NCI-H226 (cell line): ENCODE results near the gene P2RX7.

ENCODE experiments used
- DNase-seq: peaks from one replicate; pipeline ENCODE4 v3.0.0-alpha.2; 2015

Gene P2RX7

DNA sequence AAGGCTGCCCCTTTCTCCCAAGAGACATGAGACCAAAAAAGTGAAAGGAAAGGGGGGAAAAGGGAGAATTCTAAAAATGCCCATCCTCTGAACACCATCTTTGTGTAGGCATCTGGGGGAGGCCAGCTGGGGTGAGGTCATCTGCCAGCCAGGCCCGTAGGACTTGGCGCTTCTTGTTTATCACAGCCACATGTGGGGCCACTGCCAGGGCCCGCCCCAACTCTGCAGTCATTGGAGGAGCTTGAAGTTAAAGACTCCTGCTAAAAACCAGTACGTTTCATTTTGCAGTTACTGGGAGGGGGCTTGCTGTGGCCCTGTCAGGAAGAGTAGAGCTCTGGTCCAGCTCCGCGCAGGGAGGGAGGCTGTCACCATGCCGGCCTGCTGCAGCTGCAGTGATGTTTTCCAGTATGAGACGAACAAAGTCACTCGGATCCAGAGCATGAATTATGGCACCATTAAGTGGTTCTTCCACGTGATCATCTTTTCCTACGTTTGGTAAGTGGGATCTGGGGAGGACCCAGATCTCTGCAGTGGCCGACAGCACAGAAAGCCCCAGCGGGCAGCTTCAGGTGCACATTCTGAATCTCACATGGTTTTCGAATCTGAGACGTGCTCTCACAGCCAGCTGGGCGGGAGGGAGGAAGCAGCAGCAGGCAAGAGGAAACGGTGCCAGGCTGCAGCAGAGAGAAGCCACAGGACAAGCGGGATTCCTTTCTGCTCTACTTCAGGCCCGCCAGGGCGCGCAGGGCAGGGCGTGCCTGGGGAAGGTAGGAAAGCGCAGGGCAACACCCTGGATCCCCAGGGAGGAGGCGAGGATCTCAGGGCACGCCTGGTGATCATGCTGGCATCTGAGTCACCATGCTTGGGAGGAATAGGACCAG is at the start of gene P2RX7:
Gene P2RX7, plus strand, starts transcription at position 276 of the 881 bp plus-strand sequence. Its CDS starts 95 bp downstream, at position 371.
- peak; percentile 83 for DNase-seq

DNA sequence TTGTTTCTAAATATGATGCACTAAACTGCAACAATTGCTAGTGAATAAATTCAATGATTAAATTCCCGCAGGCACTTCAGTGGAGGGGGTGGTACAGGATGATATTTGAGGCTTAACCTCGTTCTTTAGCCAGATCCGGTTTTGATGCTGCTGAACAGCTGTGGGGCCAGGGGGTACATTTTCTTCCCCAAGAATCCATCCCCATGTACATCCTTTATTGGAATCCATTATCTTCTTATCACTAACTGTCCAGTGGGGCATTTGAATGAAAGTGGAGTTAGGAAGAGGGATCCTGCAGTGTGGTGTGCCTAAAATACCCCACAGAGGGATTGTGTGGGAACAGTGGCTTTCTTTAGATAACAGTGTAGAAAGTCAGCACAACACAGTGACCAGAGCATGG is 48.4 kb upstream of the P2RX7 start:
- no peak for DNase-seq

DNA sequence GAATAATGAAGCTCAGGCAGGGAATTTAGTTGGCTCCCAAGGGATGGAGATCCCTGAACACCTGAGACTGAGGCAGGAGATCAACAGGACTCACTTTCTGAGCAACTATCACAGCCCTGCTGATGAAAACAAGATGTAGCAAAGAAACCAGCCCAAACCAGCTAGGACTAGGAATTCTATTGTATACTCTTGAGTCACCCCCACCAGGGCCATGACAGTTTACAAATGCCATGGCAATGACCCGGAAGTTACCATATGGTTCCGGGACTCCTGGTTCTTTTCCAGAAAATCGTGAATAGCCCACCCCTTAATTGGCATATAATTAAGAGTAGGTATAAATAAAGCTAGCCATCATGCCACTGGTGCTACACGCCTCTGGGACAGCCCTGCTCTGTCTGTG is 47.6 kb upstream of the P2RX7 start:
- no peak for DNase-seq

DNA sequence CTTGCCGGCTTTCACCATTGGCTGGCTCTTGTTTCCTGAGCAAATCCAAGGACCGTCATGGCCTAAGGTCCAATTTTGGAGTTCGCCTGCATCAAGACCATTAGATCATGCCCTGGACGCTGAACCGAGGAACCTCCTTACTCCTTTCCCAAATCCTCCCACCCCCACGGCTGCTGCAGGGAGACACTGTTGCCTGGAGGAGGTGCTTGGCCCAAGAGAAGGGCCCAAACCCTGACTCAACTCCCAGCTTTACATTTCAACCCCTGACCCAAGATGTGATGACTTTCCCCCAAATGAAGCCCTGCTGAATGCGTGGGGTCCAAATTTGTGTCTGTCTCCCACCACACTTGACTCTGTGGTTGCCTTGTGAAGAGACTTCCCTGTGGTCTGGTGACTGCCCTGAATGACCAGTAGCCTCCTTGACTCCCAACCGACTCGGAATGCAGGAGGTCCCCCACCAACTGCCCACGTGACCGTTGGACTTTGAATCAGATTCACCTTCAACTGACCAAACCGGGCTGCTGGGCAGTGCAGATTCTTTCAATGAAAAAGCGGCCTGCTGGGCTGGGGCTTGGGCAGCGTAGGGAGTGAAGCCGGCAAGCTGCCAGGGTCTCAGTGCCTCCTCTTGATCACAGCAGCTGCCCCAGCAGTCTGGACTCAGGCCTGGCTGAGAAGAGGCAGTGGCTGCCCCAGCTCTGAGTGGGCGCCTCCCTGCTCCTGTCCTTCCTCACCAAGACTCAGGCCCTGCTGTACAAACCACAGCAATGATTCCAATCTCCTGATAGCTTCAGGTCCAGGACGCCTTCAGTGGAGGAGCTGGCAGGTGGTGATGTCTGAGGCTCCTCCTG is 46.9 kb upstream of the P2RX7 start:
- no peak for DNase-seq

DNA sequence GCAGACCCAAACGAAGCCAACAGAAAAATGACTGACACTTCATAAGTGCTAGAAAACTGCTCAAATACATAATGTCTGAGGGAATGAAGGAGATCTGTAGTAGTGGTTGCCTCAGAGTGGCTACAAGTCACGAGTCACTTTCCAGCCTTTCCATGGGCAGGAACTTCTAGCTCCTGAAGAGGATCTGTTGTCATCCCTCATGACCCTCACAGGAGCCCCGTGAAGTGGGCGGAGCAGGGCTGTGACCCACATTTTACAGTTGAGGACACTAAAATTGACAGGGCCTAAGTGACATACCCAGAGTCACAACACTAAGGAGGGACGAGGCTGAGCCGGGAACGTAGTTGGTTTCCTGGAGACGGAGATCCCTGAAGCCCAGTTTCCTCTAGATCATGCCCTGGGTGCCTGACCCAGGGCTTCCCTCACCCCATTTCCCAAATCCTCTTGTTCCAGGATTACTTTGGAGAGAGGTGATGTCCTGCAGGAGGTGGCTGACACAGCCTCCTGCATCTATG is 45.8 kb upstream of the P2RX7 start:
- DNase-seq = no peak

DNA sequence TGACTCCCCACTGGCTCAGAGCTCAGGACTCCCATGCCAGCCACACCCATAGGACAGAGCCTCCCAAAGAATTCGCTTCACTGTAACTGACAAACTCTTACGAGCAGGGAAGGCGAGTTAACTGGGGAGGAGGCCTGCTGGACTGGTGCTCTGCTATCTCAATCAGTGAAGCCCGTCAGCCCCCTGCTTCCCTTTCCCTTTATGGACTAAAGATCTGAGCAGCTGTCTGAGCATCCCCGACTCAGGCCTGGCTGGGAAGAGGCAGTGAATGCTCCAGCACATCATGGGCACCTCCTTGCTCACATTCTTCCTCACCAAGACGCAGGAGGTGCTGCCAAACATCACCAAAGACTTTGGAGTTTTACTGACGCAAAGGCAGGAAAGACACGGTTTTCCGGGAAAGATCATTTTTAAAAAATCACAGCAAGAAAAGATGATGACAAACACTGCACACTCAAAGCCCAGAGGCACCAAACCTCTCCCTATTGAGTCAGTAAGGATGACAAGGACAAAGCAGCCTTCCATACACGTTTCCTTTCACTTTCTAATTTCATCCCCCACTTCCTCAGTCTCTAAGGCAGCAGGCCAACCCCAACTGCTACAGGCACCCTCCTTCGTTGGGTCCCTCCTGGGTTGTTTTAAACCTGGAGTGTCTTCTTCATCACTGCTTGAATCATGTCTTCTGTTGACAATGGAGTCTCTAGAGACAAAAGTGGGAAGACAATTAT is 45.0 kb upstream of the P2RX7 start:
- DNase-seq = no peak

DNA sequence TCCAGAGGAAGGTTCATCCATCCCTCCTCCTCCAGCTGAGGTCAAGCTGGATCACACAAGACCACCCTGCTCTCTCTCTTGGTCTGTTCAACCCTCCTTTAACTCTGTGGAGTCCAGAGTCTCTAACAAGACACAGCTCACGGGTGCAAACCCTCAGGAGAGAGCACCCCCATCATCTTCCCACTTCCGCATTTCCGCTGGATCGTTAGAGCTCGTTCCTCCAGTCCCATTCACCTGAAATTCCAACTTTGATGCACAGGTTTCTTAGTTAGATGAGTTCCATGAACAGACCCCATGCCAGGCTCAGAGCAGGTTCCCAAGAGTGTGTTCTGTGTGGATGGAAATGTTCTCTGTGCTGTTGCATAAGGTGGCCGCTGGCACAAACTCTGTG is 44.5 kb upstream of the P2RX7 start:
- no peak for DNase-seq

DNA sequence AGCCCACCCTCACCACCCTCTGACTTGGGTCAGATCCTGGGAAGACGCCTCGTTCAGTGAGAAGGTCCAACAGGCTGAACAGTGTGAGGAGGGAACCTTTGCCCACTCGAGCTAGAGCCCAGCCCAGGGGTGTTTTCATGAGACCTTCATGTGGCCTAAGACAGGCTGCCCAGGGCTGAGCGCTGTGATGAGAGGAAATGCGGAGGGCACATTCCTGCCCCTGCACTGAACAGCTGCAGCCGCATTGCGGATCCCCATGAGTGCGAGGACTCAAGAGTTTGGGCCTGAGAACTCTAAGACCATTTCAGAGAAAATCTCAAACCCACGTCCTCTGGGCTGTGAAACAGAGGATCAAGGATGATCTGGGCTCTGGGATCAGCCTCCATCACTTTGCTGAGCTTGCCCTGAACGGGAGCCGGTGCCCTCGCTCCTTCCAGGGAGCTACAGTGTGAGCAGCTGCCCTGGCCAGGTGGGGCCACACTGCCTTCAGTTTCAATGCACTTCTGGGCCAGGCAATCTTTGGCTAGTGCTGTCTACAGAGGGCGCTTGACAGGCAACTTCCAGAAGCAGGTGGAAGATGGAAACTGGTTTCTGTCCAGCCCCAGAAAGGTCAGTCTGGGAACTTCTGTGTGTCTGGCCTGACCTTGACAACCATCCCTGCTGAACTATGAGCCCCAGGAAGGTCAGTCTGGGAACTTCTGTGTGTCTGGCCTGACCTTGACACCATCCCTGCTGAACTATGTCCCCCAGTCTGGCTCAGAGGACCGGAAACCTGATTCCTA is 43.5 kb upstream of the P2RX7 start:
- no peak for DNase-seq

DNA sequence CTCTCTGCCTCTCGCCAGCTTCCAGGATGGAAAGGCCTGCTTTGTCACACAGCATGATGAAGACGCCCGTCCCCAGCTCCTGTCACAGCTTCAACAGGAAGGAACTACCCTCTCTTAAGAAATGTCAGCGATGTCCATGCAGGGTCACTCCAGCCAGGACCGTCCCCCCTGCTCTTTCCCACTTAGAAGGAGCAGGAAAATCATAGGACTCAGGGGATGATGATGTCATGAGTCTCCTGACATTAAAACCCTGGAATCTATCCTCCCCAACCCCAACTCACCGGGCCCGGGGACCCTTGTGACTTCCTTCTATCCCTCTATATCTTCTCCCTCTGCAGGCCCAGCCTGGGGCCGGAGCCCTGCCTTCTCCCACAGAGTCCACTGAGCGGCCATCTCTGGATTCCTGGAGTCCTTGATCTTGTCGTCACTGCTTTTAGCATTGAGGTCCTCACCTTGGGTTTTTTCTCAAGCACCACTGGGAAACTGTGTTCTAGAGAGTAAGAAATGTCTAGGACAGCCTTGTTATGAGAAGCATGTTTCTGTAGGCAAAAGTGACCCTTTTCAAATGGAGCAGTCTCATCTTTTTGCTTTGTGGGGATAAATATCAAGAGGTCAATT is 42.8 kb upstream of the P2RX7 start:
- DNase-seq = no peak

DNA sequence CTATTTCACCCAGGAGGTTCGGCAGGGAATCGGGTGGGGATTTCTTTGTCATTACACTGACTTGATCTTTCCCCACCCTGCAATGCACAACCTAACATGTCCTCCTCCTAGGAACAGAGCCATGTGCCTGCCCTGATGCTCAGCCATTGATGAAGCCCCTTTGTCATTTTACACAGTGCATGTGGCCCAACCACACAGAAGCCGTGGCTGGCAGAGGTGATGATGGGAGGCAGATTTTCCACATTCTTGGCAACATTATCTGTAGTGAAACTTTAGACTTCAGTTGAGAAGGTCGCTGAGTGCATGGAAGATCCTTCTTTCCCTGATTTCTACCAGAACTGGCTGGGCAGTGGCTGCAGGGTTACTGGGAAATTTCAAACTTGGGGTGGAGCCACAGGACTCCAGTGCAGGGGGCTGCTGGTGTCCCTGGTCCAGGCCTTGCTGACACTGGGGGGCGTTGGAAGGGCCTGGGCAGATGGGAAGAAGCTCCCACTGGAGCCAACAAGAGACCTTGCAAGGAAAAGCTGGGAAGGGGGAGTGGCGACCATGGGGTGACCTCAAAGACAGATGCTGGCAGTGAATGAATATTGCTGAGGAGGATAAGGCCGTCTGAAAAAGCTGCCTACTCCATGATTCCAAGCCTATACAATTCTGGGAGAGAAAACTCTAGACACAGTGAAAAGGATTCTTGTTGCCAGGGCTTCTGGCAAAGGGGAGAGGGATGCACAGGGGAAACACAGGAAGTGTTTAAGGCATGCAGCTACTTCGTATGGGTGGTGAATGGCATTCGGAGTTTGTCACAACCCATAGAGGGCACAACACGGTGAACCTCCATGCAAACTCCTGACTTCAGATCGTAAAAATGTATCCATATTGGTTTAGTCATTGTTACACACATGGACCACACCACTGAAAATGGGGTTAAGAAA is 41.8 kb upstream of the P2RX7 start:
- no peak for DNase-seq

DNA sequence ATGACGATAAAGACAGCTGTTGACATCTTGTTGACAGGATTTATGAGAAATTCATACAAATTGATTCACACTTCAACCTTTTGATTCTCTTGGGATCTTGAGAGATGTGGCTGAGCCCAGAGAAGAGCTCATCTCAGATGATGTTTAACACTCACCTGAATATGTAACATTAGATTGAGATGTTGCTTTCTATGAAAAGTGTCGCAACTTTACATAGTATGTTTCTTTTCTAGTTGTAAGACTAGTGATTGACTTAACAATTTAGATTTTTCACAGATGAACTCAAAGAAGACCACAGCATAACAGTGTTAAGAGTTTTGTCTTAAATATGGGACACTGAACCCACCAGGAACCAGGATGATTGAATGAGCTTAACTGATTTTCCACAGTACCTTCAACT is 40.6 kb upstream of the P2RX7 start:
- no peak for DNase-seq

DNA sequence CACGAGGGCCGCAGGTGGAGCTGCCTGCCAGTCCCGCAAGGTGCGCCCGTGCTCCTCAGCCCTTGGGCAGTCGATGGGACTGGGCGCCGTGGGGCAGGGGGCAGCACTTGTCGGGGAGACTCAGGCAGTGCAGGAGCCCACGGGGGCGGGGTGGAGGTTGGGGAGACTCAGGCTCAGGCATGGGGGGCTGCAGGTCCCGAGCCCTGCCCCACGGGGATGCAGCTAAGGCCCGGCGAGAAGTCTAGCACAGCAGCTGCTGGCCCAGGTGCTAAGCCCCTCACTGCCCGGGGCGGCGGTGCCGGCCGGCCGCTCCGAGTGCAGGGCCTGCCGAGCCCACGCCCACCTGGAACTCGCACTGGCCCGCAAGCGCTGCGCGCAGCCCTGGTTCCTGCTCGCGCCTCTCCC is 39.2 kb upstream of the P2RX7 start:
- DNase-seq = no peak

DNA sequence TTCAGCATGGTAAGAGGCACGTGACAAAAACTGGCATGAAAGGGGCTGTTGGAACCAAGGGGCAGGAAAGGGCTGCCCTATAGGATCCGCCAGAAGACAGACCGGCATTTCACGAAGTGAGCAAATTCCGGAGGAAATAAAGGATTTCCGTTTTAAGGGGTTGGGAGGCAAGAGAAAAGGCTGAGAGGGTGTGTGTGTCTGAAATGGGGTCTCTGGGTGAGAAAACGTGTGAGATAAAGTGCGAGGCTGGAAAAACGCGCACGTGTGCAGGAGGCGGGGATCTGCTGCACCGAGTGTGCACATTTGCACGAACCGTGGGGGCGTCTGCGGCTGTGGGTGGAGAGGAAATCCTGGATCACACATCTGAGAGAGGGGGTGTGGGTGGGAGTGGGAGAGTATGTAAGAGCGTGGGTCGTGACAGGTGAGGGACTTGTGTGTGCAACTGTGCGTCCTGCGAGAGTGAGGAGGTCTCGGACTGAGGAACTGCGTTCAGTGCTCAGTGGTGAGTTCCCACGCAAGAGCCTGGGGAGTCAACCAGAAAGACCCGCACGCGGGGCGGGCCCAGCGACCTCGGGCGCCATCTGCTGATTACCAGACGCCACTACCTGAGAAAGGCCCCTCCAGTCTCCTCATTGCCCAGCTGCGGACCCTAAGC is 37.0 kb upstream of the P2RX7 start:
- peak; percentile 15 for DNase-seq

DNA sequence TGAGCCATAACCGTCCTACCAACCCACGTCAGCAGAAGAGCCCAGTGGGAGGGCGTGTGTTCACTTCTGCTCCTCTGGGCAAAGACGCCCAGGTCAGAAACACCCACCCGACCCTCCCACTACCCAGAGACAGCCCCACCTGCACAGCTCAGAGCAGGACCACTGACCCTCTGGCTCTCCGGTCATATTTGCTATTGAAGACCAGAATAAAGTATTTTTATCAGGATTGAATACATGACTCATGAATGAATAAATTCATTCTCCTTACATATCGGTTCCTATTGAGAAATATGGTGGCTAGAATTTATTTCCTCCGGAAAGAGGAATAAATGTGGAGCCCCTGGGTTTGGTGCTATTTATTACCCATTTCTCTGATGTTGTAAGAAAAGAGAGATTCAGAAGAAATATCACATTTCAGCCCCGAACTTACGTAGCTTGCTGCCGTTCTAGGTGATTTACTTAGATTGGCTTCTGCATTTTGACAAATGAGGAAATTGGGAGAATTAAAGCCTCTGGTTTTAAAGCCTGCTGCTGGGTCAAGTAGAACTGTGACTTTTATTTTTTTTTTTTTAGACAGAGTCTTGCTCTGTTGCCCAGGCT is 36.4 kb upstream of the P2RX7 start:
- DNase-seq = no peak

DNA sequence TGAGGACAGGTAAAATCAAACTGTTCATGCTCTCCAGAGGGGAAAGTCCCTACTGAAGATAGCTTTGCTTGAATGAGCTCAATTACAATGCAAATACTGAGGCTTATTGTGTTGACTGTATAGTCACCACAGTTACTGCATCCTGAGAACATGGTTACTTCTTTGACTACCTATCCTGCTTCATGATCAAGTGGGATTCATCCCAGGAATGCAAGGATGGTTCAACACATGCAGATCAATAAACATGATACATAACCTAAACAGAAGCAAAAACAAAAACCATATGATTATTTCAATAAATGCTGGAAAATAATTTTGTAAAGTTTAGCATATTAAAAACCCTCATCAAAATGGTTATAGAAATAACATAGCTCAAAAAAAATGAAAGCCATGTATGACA is 32.9 kb upstream of the P2RX7 start:
- no peak for DNase-seq

DNA sequence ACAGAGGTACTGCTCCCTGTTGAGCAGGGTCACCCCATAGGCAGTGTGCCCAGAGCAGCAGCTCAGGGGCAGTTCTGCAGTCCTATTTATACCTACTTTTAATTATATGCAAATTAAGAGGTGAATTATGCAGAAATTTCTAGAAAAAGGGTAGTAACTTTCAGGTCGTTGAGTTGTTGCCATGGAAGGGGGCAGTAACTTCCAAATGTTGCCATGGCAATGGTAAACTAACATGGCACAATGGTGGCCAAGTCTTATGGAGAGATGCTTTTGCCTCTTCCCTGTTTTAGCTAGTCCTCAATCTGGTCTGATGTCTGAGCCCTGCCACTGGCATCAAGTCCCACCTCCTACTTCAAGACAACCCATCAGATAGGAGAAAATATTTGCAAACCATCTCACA is 30.4 kb upstream of the P2RX7 start:
- no peak for DNase-seq

DNA sequence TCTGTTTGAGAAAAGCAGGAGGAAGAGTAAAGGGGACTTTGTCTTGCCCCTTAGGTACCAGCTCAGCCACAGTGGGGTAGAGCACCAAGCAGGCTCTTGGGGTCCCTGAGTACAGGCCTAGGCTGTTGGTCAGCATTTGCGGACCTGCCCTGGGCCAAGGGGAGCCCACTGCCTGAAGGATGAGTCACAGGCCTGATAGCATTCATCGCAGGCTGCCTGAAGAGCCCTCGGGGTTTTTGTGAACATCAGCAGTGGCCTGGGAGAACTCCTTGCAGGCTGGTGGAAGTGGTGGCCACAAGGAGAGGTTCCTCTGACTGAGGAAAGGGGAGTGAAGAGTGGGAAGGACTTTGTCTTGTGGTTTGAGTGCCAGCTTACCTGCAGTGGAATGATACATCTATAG is 25.0 kb upstream of the P2RX7 start:
- peak; percentile 52 for DNase-seq

DNA sequence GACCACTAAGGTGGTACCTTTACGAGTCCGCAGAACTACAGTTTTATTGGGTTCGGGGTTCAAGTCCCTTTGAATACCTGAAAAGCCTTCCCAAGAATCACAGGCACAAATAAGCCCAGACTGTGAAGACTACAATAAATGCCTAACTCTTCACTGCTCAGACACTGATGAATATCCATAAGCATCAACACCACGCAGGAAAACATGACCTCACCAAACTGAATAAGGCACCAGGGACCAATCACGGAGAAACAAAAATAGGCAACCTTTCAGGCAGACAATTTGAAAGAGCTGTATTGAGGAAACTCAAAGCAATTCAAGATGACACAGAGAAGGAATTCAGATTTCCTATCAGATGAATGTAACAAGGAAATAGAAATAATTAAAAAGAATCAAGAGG is 24.2 kb upstream of the P2RX7 start:
- DNase-seq = no peak

DNA sequence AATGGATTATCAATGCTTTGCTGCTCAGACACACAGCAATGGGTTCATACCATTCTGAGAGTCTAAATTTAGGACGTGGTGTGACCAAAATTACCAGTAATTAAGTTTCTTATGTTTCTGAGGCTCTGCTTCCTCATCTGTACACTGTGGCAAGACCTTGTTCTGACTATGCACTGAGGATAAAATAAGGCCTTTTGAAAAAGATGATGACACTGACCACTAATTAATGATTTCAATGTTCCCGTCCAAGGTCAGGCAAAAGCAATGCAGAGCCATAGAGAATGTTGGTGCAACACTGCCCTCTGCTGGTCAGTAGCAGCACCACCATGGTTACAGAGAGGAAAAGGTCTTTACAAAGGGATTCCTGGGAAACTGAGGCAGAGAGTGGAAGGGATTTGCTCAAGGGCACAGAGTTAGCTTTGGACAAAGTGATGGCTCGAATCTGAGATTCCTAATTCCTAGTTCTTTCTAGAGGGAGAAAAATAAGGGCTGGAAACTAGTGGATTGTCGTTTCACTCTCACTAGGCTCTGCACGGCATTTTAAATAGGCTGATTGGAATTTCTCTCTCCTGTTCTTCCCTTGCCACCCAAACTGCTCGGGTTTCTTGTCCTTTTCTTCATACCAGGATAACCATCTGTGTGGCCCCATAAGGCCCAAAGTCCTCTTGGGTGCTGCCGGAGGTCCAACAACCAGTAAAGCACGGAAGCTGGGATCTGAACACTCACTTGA is 22.3 kb upstream of the P2RX7 start:
- DNase-seq = no peak
